ENCODE data around the gene ALKBH4.

ALKBH4 gene

DNA sequence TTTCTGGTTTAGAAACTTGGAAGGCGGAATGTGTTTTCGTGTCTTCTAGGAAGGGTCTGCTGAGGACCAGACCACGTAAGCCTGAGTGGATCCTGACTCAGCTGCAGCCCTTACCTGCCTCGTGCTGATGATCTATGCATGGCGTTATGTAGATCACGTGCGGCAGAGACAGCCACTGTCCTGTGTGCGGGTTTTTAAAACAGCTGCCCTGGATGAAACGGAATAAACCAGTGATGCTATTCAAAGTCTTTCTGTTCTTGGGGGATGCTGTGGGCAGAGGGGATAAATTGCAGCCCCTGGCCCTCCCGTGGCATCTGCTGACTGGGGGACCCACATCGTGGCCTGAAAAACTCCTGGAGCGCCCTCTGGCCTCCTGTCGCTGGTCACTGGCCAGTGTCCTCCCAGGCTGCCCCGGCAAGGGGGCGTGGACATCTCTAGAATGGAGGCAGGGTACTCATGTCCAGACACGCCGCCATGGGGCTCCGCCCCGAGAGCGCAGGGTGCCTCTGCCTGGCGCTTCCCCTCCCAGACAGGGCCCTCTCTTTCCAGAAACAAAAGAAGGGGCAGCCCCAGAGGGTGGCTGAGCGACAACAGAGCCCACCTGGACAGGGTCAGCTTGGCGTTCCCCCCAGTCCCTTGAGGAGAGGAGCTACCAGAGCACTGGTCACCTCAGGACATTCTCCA, 13.2 kb downstream of the ALKBH4 start:
- Histone ChIP-seq H3K4me3 (ENCODE audit: low read length in 2 of 2) (no peak overlapping the region), H3K27me3 (ENCODE audit: control insufficient read depth in 1 of 2, insufficient read depth in 2 of 2, low read length in 2 of 2) (no peaks in the 10 kb centered on the region), H3K4me1 (ENCODE audit: control insufficient read depth, insufficient read depth, low read length) (no peaks in the 10 kb centered on the region), H3K36me3 (ENCODE audit: control insufficient read depth in 2 of 2, insufficient read depth in 2 of 2, low read length in 2 of 2) (peaks cover 0 to 1% of the 10 kb centered on the region in 2 donors), H3K9ac (ENCODE audit: low read length in 2 of 2) (no peak overlapping the region), H3K27ac (ENCODE audit: low read length) (no peak overlapping the region), H3K9me3 (ENCODE audit: control insufficient read depth in 2 of 2, low read length in 2 of 2) (no peaks in the 10 kb centered on the region)

DNA sequence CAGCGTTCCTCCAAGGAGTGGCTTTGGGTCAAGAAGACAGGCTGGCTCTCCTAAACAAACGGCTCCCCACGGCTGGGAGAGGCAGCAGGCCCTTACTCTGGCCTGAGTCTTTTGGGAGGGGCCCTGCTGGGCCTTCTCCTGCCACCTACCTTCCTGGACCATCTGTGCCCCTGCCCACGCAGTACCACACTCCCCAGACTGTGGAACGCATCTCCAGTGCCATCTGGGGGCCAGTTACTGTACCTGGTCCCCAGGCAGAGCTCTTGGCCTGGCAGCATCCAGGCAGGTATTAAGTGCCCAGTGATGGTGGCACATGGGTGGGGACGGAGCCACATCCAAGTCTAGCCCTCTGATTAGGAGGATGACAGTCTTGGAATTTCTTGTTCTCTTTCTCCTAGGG, 14.4 kb downstream of the ALKBH4 start:
- H3K36me3 ChIP-seq (ENCODE audit: control insufficient read depth in 2 of 2, insufficient read depth in 2 of 2, low read length in 2 of 2) = no peaks in the 10 kb centered on the region
- no peak overlapping the region for H3K27ac ChIP-seq (ENCODE audit: low read length)
- H3K4me3 ChIP-seq (ENCODE audit: low read length in 2 of 2) = no peak overlapping the region
- no peaks in the 10 kb centered on the region for H3K4me1 ChIP-seq (ENCODE audit: control insufficient read depth, insufficient read depth, low read length)
- H3K9ac ChIP-seq (ENCODE audit: low read length in 2 of 2) = no peak overlapping the region
- H3K9me3 ChIP-seq (ENCODE audit: control insufficient read depth in 2 of 2, low read length in 2 of 2) = no peaks in the 10 kb centered on the region
- no peaks in the 10 kb centered on the region for H3K27me3 ChIP-seq (ENCODE audit: control insufficient read depth in 1 of 2, insufficient read depth in 2 of 2, low read length in 2 of 2)

DNA sequence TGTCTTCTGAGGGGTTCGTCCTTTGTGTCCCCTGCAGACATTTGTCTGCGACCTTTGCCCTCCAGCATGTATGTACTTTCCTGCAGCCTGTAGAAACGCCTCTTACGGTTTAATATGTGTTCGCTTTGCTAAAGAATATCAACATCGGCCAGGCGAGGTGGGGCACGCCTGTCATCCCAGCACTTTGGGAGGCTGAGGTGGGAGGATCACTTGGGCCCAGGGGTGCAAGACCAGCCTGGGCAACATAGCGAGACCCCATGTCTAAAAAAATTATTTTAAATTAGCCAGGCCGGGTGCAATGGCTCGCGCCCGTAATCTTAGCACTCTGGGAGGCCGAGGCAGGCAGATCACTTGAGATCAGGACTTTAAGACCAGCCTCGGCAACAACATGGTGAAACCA, 15.5 kb downstream of the ALKBH4 start:
- Histone ChIP-seq H3K4me1 (ENCODE audit: control insufficient read depth, insufficient read depth, low read length) (no peaks in the 10 kb centered on the region), H3K36me3 (ENCODE audit: control insufficient read depth in 2 of 2, insufficient read depth in 2 of 2, low read length in 2 of 2) (no peaks in the 10 kb centered on the region), H3K9ac (ENCODE audit: low read length in 2 of 2) (no peak overlapping the region), H3K4me3 (ENCODE audit: low read length in 2 of 2) (no peak overlapping the region), H3K9me3 (ENCODE audit: control insufficient read depth in 2 of 2, low read length in 2 of 2) (no peaks in the 10 kb centered on the region), H3K27ac (ENCODE audit: low read length) (no peak overlapping the region), H3K27me3 (ENCODE audit: control insufficient read depth in 1 of 2, insufficient read depth in 2 of 2, low read length in 2 of 2) (no peaks in the 10 kb centered on the region)

DNA sequence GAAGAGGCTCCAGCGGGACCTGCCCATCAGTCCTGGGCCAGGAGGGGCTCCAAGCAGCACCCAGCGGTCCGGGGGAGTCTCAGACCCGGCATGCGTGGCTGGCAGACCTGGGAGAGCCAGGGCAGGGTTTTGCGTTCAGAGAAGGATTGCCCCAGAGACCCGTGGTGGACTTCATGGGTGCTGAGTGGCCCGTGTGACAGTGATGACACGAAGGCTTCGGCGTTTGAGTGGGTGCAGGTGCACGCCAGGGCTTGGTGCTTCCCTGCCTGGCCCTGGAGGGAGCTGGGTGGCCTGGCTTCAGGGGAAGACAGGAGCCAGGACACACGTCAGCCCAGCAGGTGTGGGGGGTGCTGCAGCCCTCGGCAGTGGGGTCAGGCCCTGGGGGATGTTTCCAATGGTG, 17.4 kb downstream of the ALKBH4 start:
- Histone ChIP-seq H3K9ac (ENCODE audit: low read length in 2 of 2) (no peak overlapping the region), H3K9me3 (ENCODE audit: control insufficient read depth in 2 of 2, low read length in 2 of 2) (no peaks in the 10 kb centered on the region), H3K36me3 (ENCODE audit: control insufficient read depth in 2 of 2, insufficient read depth in 2 of 2, low read length in 2 of 2) (no peaks in the 10 kb centered on the region), H3K27me3 (ENCODE audit: control insufficient read depth in 1 of 2, insufficient read depth in 2 of 2, low read length in 2 of 2) (no peaks in the 10 kb centered on the region), H3K27ac (ENCODE audit: low read length) (no peak overlapping the region), H3K4me3 (ENCODE audit: low read length in 2 of 2) (no peak overlapping the region), H3K4me1 (ENCODE audit: control insufficient read depth, insufficient read depth, low read length) (no peaks in the 10 kb centered on the region)

DNA sequence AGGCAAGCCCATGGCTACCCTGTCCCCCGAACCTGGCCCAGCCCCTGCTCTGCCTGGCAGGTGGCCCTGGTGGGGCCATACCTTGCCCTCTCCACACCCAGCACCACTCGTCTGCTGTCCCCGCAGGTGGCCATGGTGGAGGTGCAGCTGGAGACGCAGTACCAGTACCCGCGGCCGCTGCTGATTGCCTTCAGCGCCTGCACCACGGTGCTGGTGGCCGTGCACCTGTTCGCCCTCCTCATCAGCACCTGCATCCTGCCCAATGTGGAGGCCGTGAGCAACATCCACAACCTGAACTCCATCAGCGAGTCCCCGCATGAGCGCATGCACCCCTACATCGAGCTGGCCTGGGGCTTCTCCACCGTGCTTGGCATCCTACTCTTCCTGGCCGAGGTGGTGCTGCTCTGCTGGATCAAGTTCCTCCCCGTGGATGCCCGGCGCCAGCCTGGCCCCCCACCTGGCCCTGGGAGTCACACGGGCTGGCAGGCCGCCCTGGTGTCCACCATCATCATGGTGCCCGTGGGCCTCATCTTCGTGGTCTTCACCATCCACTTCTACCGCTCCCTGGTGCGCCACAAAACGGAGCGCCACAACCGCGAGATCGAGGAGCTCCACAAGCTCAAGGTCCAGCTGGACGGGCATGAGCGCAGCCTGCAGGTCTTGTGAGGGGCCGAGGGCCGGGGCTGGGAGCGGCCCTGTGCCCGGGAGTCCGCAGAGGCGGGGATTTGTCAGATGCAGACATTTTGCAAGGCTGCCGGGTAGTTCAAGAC, 18.1 kb downstream of the ALKBH4 start:
- H3K36me3 ChIP-seq (ENCODE audit: control insufficient read depth in 2 of 2, insufficient read depth in 2 of 2, low read length in 2 of 2) = no peaks in the 10 kb centered on the region
- no peaks in the 10 kb centered on the region for H3K27me3 ChIP-seq (ENCODE audit: control insufficient read depth in 1 of 2, insufficient read depth in 2 of 2, low read length in 2 of 2)
- H3K4me3 ChIP-seq (ENCODE audit: low read length in 2 of 2) = no peak overlapping the region
- H3K9ac ChIP-seq (ENCODE audit: low read length in 2 of 2) = no peak overlapping the region
- no peak overlapping the region for H3K27ac ChIP-seq (ENCODE audit: low read length)
- no peaks in the 10 kb centered on the region for H3K4me1 ChIP-seq (ENCODE audit: control insufficient read depth, insufficient read depth, low read length)
- no peaks in the 10 kb centered on the region for H3K9me3 ChIP-seq (ENCODE audit: control insufficient read depth in 2 of 2, low read length in 2 of 2)

DNA sequence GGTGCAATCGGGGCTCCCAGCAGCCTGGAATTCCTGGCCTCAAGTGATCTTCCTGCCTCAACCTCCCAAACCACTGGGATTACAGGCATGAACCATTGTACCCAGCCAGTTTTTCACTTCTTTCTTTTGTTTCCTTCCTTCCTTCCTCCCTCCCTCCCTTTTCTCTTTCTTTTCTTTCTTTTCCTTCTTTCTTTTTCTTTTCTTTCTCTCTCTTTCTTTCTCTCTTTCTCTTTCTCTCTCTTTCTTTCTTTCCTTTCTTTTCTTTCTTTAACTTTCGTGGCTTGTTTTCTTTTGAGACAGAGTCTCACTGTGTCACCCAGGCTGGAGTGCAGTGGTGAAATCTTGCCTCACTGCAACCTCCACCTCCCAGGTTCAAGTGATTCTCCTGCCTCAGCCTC, 19.0 kb downstream of the ALKBH4 start:
- H3K9ac ChIP-seq (ENCODE audit: low read length in 2 of 2) = no peak overlapping the region
- H3K4me3 ChIP-seq (ENCODE audit: low read length in 2 of 2) = no peak overlapping the region
- H3K4me1 ChIP-seq (ENCODE audit: control insufficient read depth, insufficient read depth, low read length) = no peaks in the 10 kb centered on the region
- no peaks in the 10 kb centered on the region for H3K36me3 ChIP-seq (ENCODE audit: control insufficient read depth in 2 of 2, insufficient read depth in 2 of 2, low read length in 2 of 2)
- no peak overlapping the region for H3K27ac ChIP-seq (ENCODE audit: low read length)
- H3K27me3 ChIP-seq (ENCODE audit: control insufficient read depth in 1 of 2, insufficient read depth in 2 of 2, low read length in 2 of 2) = no peaks in the 10 kb centered on the region
- H3K9me3 ChIP-seq (ENCODE audit: control insufficient read depth in 2 of 2, low read length in 2 of 2) = no peaks in the 10 kb centered on the region

DNA sequence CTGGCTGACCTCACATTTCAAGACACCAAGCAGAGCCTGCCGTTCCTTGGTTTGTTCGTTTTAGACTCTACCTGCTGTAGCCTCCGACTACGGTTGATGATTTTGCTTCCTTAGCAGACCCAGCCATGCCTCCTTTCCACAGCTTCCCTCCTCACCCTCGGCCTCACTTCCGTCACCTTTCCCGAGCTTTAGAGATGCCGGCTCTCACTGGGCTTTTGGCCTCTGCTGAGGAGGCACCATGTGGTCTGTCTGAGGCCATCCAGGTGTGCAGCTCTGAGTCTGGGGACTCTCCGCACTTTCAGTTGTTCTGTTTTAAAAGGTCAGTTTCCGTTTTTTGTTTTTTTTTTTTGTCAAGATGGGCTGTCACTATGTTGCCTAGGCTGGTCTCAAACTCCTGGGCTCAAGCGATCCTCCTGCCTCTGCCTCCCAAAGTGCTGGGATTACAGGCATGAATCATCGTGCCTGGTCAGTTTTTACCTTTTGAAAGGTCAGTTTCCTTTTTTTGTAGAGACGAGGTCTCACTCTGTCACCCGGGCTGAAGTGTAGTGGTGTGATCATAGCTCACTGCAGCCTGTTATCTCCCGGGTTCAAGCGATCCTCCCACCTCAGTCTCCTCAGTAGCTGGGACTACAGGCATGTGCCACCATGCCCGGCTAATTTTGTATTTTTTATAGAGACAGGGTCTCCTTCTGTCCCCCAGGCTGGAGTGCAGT, 19.5 kb downstream of the ALKBH4 start:
- H3K27ac ChIP-seq (ENCODE audit: low read length) = no peak overlapping the region
- H3K27me3 ChIP-seq (ENCODE audit: control insufficient read depth in 1 of 2, insufficient read depth in 2 of 2, low read length in 2 of 2) = no peaks in the 10 kb centered on the region

DNA sequence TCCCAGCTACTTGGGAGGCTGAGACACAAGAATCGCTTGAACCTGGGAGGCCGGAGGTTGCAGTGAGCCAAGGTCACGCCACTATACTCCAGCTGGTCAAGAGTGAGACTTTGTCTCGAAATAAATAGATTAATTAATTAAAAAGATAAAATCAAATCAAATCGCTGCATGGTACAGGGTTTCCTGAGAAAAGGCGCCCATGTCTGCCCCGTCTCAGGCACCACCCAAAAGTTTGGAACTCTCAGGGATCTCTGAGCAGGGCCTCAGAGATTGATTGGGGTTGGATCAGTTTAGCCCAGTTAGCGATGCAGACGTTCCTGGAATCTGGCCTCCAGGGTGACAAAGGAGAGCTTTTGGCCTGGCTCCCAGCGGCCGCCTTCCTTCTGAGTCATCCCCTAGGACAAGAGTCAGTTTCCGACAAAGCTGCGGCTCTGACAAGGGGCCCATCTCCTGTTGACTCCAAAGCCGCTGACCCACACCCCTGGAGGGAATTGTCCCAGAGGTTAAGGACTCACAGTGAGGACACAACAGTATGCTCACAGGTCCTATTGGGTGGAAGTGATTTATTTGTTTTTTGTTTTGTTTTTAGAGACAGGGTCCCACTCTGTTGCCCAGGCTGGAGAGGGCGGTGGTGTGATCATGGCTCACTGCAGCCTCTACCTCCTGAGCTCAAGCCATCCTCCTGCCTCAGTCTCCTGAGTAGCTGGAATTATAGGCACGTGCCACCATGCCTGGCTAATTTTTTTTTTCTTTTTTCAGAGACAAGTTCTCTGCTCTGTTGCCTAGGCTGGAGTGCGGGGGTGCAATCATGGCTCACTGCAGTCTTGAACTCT, 24.5 kb downstream of the ALKBH4 start:
- Histone ChIP-seq H3K9ac (ENCODE audit: low read length in 2 of 2) (no peak overlapping the region), H3K9me3 (ENCODE audit: control insufficient read depth in 2 of 2, low read length in 2 of 2) (no peaks in the 10 kb centered on the region), H3K27me3 (ENCODE audit: control insufficient read depth in 1 of 2, insufficient read depth in 2 of 2, low read length in 2 of 2) (no peaks in the 10 kb centered on the region), H3K4me3 (ENCODE audit: low read length in 2 of 2) (no peak overlapping the region), H3K27ac (ENCODE audit: low read length) (no peak overlapping the region), H3K4me1 (ENCODE audit: control insufficient read depth, insufficient read depth, low read length) (no peaks in the 10 kb centered on the region), H3K36me3 (ENCODE audit: control insufficient read depth in 2 of 2, insufficient read depth in 2 of 2, low read length in 2 of 2) (no peaks in the 10 kb centered on the region)

More for the DNA sequence above, 19.5 kb downstream of the ALKBH4 start:
- Histone ChIP-seq H3K9me3 (ENCODE audit: control insufficient read depth in 2 of 2, low read length in 2 of 2) (no peaks in the 10 kb centered on the region), H3K4me1 (ENCODE audit: control insufficient read depth, insufficient read depth, low read length) (no peaks in the 10 kb centered on the region), H3K4me3 (ENCODE audit: low read length in 2 of 2) (no peak overlapping the region), H3K36me3 (ENCODE audit: control insufficient read depth in 2 of 2, insufficient read depth in 2 of 2, low read length in 2 of 2) (no peaks in the 10 kb centered on the region), H3K9ac (ENCODE audit: low read length in 2 of 2) (no peak overlapping the region)

DNA sequence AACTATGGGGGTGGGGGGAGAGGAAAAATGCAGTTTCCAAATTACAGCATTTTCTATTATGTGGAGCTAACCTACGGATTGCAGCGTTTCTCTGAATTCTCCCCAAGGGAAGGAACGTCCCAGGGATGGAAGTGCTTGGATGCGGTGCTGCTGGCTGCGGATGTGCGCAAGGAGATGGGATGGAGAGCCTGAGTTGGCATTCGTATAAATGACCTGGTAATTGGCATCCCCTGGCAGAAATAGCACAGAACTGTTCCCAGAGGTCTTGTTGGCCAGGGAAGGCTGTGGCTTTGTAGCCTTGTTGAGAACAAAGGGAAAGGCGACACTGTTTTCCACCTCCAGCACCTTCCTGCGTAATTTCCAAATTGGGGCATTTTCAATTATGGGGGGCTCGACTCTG, 28.5 kb downstream of the ALKBH4 start:
- Histone ChIP-seq H3K4me1 (ENCODE audit: control insufficient read depth, insufficient read depth, low read length) (peaks cover 12% of the 10 kb centered on the region), H3K27ac (ENCODE audit: low read length) (no peak overlapping the region), H3K4me3 (ENCODE audit: low read length in 2 of 2) (no peak overlapping the region)

DNA sequence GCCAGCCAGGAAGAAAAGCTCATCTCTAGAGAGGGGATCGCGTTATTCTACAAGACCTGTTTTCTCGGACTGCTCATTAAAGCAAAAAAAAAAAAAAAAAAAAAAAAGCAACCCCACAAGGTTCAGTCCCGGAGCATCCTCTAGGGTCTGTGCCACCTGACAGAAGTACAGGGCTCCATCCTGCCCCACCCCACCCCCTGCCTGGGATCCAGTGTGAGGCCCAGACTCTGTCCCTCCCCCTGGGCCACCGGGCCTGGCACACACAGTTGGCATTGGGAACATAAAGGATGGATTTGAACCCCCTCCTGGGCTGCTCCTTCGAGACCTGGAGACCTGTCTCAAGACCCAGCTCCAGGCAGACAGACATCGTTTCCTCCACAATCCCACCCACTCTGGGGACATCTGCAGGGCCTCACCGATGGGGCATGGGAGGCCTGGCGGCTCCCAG, 30.6 kb downstream of the ALKBH4 start:
- Histone ChIP-seq H3K27me3 (ENCODE audit: control insufficient read depth in 1 of 2, insufficient read depth in 2 of 2, low read length in 2 of 2) (no peaks in the 10 kb centered on the region), H3K4me3 (ENCODE audit: low read length in 2 of 2) (peak overlapping the region; percentile 64 to 74), H3K4me1 (ENCODE audit: control insufficient read depth, insufficient read depth, low read length) (peaks cover 12% of the 10 kb centered on the region), H3K36me3 (ENCODE audit: control insufficient read depth in 2 of 2, insufficient read depth in 2 of 2, low read length in 2 of 2) (no peaks in the 10 kb centered on the region), H3K9ac (ENCODE audit: low read length in 2 of 2) (peak overlapping the region; percentile 51 to 69), H3K27ac (ENCODE audit: low read length) (no peak overlapping the region), H3K9me3 (ENCODE audit: control insufficient read depth in 2 of 2, low read length in 2 of 2) (no peaks in the 10 kb centered on the region)

More for the DNA sequence above, 28.5 kb downstream of the ALKBH4 start:
- H3K27me3 ChIP-seq (ENCODE audit: control insufficient read depth in 1 of 2, insufficient read depth in 2 of 2, low read length in 2 of 2) = no peaks in the 10 kb centered on the region
- no peaks in the 10 kb centered on the region for H3K36me3 ChIP-seq (ENCODE audit: control insufficient read depth in 2 of 2, insufficient read depth in 2 of 2, low read length in 2 of 2)
- no peaks in the 10 kb centered on the region for H3K9me3 ChIP-seq (ENCODE audit: control insufficient read depth in 2 of 2, low read length in 2 of 2)
- H3K9ac ChIP-seq (ENCODE audit: low read length in 2 of 2) = no peak overlapping the region
